GM21528 (cell line): ENCODE measurements around the gene TAB2.
"Not testable (repeated sequence)": the region's sequence is repeated elsewhere in the genome, so short reads cannot be mapped to it uniquely, and the experiment has no call there.

ENCODE experiments used
- ATAC-seq: cut with Tn5 transposase; IDR thresholded peaks from one replicate; pipeline ENCODE4 v1.9.1; 2021; ENCODE audit warnings: mild to moderate bottlenecking, moderate library complexity; ENCODE audit not compliant: unreplicated experiment, low FRiP score

The TAB2 gene

DNA sequence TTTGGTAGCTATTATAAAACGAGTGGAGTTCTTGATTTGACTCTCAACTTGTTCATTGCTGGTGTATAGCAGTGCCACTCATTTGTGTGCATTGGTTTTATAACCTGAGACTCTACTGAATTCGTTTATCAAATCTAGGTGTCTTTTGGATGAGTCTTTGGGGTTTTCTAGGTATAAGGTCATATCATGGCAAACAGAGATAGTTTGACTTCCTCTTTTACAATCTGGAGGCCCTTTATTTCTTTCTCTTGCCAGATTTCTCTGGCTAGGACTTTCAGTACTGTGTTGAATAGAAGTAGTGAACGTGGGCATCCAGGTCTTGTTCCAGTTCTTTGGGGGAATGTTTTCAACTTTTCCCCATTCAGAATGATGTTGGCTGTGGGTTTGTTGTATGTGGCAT, 121.3 kb downstream of the TAB2 start:
- ATAC-seq: no peak

DNA sequence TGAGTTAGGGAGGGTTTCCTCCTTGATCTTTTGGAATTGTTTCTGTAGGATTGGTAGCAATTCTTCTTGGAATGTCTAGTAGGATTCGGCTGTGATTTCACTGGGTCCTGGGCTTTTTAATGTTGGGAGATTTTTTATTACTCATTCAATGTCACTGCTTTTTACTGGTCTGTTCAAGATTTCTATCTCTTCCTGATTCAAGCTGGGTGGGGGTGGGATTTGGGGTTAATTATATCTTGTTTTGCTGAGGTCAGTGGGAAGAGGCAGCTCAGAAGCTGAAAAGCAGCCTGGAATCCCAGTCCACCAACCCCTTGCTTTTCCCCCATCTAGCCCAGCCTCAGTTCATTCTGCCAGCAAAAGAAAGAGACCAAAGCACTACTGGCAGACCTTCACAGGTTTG, 122.1 kb downstream of the TAB2 start:
- no peak for ATAC-seq

DNA sequence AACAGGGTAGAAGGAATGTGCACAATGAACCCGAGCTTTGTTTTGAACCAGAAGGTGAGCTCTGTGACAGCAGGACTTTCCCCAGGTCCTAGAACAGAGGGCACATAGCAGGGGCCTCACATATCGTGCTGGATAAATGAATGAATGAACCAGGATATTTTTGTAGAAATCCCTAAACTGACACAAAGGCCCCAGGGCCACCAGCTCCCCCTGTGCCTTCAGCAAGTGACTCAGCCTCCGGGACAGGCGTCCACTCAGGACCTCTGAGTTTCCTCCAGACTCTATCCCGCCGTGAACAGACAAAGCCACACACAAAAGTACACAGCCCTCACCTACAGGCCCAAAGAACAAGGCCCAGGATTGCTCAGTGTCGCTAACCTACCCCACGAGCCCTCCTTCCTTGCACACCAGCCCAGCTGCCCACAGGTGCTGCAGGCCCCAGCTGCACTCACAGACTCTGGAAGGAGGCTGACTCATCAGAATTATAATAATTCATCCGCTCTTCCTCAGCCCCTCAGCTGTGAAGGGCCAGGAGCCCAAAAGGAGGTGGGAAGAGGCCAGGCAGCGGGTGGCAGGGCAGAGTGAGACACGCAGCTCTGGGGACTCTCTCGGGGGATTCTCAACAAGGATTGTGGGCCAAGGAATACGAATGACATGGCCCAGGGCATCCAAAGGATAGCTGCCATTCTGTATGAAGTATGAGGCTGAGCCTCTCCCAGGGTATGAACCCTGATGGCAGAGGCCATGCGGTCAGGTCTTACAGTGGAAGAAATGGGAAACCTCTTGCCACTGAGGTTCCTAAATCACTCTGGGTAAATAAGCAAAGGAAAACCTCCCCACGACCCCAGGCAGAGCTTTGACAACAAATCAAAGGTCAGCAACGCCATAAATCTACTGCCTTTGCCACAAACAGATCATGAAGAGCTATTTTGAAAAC, 123.5 kb downstream of the TAB2 start:
- ATAC-seq: no peak

DNA sequence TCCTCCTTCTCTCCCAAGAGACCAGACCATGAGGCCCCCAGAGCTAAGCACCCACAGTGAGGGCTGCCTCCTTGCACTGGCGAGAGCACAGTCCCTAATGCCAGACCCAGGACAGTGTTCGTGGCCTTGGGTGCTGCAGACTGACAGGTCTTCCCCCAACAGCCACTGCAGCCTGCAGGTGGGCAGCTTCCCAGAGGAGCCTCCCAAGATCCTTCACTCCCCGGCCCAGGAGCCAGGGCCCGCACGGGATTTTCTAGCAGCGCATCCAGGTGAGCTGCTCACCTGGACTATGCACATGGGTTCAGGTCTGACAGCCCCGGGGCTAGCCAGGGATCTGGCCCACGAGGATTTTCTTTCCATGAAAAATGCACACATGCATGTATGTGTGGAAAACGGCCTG, 124.2 kb downstream of the TAB2 start:
- ATAC-seq: no peak

DNA sequence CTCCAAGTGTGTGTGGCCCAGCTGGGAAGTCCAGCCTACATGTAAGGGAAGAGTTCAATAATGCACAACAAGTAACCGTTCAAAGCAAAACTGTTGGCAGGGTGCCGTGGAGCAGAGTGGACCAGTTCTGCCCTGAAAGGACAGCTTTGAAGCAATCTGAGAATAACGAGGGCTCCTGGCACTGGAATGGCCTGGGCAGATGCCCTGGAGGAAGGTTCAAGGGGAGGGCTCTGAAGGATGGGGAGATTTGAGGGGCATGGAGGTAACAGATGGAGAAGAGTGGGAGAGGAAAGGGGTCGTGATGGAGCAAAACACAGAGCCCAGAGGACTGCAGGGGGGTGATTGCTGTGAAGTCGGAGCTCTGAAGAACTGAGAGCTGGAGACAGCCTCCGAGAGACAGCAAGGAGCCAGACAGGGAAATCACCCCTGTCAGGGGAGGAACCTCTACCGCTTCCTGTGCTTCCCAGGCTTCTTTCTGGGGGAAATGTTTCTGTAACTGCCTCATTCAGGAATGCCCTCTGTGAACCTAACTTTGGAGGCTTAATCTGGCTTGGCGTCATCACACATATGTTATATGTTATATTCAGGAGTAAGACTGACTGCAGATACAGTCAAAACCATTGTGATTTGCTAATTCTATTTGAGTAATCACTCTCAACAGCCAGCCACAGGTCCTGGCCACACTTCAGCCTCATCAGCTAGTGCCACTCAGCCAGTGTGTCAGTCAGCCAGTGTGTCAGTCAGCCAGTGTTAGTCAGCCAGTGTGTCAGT, 126.1 kb downstream of the TAB2 start:
- ATAC-seq: no peak

DNA sequence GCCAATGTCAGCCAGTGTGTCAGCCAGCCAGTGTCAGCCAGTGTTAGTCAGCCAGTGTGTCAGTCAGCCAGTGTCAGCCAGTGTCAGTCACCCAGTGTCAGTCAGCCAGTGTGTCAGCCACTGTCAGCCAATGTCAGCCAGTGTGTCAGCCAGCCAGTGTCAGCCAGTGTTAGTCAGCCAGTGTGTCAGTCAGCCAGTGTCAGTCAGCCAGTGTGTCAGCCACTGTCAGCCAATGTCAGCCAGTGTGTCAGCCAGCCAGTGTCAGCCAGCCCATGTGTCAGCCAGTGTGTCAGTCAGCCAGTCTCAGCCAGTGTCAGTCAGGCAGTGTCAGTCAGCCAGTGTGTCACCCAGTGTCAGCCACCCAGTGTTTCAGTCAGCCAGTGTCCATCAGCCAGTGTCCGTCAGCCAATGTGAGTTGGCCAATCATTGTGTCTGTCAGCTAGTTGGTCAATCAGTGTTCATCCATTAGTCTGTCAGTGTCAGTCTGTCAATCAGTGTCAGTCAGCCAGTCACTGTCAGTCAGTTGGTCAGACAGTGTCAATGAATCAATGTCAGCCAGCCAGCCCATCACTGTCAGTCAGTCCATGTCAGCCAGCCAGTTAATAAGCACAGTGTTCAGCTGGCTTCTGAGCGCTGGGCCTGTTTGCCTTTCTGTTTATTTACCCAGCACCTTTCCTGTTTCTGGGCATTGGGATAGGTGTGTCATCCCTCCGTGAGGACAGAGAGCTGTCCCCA, 127.0 kb downstream of the TAB2 start:
- not testable (repeated sequence) for ATAC-seq

DNA sequence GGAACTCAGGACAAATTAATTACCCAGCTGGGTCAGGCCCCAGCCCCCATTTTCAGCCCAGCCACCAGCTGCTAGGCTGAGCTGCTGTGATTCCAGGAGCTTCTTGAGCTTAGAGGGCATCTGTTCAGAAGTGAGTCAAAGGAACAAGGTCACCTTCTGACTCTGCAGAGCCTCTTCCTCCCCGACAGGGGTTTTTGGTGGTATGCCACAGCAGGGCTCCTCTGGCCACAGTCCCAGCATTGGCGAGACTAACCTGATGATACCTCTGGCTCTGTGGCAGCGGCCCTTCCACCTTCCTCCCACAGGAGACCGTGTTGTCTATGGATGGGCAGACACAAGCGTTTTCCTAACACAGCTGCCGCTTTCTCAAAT, 127.6 kb downstream of the TAB2 start:
- ATAC-seq: no peak

DNA sequence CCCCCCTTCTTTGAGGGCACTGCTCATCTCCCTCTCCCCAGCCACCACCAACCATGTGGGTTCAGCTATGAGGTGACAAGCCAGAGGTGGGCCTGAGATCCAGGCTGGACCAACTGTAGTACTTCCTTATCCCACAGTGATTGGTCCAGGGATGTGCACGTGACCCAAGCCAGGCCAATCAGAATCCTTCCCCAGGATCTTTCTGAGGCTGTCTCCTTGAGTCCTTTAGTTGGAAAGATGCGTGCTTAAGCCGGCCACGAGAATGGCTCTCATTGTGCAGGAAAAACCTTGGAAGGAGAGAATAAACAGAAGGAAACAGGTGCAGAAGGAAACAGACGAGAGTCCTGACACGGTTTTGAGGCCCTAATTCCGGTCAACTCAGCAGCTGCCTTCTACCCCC, 128.1 kb downstream of the TAB2 start:
- ATAC-seq: no peak

DNA sequence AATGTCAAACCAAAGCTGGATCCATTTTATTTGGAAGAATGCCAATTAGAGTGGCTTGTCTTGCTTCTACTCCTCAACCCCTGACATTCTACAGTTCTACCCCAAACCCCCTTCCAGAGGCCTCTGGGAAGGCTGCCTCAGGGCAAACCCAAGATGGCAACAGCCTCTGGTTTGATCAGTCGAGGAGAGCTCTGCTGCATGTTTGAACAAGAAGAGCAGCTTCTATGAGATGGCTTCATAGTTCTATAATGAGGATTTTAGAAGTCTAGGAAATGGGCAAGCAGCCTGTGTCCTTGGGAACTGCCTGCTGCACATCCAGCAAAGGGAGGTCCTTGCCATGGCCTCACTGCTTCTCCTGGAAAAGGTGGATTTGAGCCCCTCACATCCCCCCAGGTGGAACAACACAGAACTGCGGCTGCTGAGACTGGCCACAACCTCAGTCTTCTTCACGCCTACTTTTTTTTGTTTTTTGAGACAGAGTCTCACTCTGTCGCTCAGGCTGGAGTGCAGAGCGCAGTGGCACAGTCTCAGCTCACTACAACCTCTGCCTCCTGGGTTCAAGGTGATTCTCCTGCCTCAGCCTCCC, 129.4 kb downstream of the TAB2 start:
- ATAC-seq: no peak

DNA sequence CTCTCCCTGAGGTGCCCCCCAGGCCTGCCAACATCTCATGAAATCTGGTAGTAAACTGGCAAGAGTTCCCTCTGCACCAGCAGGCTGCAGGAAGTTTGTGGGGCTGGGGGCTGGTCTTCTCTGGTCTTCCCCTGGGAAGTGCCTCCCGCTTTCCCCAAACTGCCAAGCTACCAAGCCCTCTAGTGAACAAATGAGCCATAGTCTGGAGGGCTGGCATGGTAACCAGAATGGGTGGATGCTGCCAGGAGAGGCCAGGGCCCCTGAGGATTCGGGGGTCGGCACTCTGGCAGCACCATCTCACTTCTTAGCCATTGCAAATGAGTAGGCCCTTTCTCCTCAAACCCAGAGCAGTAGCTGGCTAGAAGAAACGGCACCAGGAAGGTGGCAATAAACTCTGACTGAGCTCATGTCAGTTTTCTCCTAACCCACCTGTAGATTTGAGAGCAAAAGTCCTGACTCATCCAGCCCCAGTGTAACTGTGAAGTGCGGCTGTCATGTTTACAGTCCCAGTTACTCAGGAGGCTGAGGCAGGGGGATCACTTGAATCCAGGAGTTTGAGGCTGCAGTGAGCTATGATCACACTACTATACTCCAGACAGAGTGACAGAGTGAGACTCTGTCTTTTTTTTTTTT, 131.4 kb downstream of the TAB2 start:
- ATAC-seq: no peak

DNA sequence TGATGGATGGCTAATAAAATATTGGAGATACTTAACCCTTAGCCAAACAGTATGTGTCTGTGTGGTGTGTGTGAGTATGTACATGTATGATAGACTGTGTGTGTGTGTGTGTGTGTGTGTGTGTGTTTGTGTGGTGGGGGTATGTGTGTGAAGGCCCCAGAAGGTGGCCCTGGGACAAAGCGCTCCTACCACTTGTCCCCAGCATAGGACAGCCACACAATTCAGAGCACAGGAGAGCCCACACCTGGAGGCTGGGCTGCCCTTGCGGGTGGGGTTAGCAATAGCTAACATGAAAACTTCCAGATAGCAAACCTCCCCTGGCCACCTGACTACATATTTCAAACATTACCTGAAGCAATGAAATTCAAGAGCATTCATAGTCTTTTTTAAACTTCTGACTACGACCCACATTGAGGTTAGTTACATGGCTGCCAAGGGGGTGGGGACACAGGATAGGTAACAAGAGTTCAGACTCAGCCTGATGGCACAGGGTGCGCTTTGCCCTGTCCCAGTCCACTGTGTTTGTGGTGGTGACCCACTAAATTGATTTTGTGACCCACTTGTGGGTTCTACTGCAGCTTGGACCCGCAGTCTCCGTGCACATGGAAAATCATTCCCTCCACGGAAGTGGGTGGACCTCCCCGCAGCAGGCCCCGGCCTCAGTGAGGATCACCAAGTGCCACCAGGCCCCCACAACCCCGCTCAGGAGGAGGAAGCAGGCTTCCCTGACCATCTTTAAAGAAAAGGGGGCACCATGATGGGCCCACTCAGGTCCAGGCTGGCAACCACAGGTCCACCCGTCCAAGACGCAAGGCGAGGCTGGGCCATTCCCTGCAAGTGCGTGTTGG, 132.5 kb downstream of the TAB2 start:
- ATAC-seq: no peak

DNA sequence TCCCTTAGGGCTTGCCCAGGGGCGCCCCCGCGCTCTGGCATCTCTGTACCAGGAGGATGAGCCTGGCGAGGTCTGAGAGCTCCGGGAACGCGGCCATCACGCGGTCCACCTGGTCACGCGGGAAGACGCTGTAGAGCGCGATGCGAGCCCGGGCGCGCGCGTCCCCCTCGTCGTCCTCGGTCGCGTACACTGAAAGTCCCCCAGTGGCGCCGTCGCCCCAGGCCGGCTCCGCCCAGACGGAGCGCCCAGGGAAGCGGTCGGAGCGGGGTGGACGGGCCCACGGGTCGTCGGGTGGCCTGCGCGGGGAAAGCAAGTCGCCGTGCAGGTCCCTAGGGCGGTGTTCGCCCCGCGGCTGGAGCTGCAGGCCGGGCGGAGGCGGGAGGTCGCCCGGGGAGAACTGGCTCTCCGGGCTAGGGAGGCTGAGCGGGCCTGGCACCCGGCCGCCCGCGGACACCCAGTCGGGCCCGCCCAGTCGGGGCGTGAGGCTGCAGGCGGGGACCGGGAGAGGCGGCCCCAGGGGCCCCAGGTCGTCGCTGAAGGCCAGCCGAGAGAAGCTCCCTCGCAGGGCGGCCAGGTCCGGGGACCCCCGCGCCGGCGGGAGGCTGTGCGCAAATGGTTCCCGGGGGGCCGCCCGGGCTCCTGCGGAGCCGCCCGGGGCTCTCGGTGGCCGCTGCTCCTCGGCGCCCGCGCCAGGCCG, 133.3 kb downstream of the TAB2 start:
- ATAC-seq: no peak

DNA sequence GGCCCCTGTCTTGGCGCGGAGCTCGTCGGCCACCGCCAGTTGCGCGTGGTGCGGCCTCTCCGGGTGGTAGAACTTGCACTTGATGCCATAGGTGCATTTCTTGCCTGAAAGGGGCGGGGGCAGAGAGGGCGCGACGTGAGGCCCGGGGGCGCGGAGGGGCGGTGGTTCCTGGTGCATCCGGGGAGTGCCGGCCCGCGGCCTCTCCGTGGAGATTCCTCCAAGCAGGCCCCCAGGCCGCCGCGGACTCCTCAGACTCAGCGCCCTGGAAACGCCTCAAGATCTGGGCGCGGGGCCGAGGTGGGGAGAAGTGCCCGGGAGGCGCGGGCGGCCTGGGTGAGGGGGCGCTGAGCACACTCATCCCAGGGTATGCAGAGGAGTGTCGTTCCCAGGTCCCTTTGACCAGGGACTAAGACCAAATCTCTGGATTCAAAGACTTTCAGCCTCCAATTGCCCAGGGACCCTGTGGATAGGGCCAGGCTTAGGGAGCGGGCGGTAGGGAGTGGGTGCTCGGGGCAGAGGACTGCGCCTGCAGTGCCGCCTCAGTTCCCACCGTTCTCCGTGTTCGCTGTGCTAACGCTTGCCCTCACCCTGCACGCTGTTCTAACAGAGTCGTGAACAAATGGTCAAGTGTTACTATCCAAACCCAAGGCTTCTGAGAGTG, 134.0 kb downstream of the TAB2 start:
- ATAC-seq: no peak

DNA sequence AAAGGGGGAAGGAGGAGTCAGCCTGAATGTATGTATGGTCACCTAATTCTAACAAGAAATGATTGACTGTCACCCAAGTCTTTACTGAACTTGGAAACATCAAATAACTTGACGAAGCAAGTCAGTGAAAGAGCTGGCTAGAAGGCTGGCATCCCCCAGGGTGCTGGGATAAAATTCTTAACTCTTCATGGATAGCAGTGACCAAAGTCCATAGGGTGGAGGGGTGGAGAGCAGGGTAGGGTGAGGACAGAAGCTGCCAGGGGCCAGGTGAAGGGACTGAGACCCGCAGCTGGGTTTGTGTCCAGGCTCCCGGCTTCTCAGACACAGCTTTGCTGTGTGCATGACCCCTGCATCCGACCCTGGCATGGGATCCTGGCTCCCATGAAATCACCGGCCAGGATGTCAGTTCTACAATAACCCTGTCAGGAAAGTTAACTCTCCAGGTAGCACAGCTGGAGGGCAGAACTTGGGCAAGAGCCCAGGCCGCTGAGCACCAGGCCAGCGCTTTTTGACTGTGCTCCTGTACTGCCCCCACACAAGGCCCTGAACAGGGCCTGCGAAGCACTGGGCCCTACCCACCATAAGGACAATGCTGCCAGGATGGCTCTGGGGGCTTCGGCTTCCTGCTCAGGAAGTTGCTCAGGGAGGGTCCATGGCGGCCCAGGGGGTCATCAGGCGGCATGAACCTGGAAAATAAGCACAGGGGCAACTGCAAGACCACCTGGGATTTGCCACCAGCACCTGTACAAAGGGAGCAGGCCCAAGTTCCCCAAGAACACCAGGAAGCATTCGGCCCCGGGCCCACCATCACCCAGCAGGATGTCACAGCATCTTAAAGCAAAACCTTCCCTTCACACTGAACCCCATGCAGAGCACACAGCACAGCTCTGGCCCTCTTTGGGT, 134.8 kb downstream of the TAB2 start:
- ATAC-seq: no peak

DNA sequence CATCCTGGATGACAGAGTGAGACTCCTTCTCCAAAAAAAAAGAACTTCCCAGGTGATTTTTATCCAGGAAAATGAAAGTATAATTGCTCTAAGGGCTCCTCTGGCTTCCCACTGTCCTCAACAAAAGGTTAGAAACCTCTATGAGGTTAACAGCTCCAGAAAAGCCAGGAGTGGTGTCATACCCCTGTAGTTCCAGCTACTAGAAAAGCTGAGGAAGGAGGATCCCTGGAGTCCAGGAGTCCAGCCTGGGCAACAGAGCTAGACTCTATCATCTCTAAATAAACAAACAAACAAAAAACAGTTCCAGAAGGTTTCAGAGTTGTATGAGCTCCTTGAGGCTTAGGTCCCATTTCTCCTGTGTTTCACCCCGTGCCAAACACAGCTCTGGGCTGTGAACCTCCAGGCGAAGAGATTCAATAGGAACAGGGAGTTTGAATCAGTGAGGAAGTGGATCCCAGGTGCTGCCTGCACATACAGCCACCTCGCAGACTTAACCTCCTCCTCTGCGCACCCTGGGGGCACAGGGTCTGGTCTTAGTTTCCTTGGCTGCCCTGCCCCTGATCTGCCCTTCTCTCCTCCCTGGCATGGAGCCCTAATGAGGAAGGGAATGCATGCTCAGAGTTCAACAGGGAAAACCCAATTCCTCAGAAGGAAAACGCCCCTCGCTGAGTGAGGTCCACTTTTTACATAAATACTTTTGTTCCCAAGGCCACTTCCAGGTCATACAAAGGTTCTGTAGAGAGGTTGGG, 136.3 kb downstream of the TAB2 start:
- no peak for ATAC-seq

DNA sequence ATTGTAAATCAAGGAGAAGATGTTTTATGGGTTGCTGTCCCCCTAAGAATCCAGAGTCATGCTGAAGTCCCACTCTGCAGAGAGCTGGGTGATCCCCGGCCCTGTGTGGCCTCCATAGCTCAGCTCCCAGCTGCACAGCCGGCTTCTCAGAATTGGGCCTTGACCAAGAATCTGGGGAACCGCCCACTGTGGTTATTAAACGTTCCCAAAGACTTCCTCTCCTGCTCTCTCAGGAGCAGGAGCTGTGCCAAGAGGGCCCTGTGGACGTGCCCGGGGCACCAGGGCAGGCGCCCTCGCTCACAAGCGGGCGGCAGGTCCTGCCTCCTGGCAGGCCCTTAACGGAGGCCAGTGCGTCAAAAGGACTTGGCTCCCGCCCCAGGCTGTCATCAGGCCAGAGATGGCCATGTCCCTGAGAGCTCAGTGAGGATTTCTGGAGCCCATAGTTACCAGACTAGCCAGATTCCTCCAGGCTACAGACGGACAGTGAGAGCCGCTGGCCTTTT, 136.9 kb downstream of the TAB2 start:
- no peak for ATAC-seq
